Endothelial cell (in vitro differentiated cells): Measurements from ENCODE around the gene SNX12. TPM values are rescaled to one million over a fixed set of nuclear protein-coding genes. Genes with fewer than 3 reads are reported as not detected.

Experiments used
- DNase-seq: peaks from one replicate; pipeline ENCODE4 v3.0.0; 2021; ENCODE audit warnings: low spot score
- H3K27ac Mint-ChIP-seq: one replicate; pipeline ENCODE4 v1.8.0; 2021; ENCODE audit warnings: mixed read lengths, inconsistent platforms; ENCODE audit not compliant: unreplicated experiment
- H3K27me3 Mint-ChIP-seq: one replicate; pipeline ENCODE4 v1.8.0; 2021; ENCODE audit warnings: mild to moderate bottlenecking, moderate library complexity, mixed read lengths, inconsistent platforms; ENCODE audit not compliant: unreplicated experiment
- H3K36me3 Mint-ChIP-seq: one replicate; pipeline ENCODE4 v1.8.0; 2021; ENCODE audit warnings: mild to moderate bottlenecking, low read depth, mixed read lengths, inconsistent platforms; ENCODE audit not compliant: unreplicated experiment
- H3K4me1 Mint-ChIP-seq: one replicate; pipeline ENCODE4 v1.8.0; 2021; ENCODE audit warnings: mild to moderate bottlenecking, mixed read lengths, inconsistent platforms; ENCODE audit not compliant: unreplicated experiment
- H3K4me3 Mint-ChIP-seq: one replicate; pipeline ENCODE4 v1.8.0; 2021; ENCODE audit warnings: mild to moderate bottlenecking, mixed read lengths, inconsistent platforms; ENCODE audit not compliant: unreplicated experiment
- H3K9me3 Mint-ChIP-seq: one replicate; pipeline ENCODE4 v1.8.0; 2021; ENCODE audit warnings: mixed read lengths, inconsistent platforms; ENCODE audit not compliant: unreplicated experiment
- CTCF ChIP-seq: fragments of 200-600 bp; sonication (generic); IDR thresholded peaks from one replicate; pipeline ENCODE4 v1.5.0; 2021; ENCODE audit warnings: antibody characterized with exemption; ENCODE audit not compliant: unreplicated experiment
- total RNA-seq: library from RNA; stranded (reverse); fragmentation: NEBNext Ultra II Directional; extraction: Animal tissue kit (Norgen Biotek cat#: 25700); gene quantifications from one replicate; pipeline ENCODE4 v1.2.1, GENCODE V29; 2021; ENCODE audit not compliant: unreplicated experiment

SNX12 gene
- total RNA-seq, 1 donor from 2014 or later = 95.0 TPM

- H3K36me3 Mint-ChIP-seq = no peaks in the 10 kb centered on the region
Measured at GRCh38 chrX:71098951-71099506, 30.9 kb upstream of the SNX12 start.

DNA sequence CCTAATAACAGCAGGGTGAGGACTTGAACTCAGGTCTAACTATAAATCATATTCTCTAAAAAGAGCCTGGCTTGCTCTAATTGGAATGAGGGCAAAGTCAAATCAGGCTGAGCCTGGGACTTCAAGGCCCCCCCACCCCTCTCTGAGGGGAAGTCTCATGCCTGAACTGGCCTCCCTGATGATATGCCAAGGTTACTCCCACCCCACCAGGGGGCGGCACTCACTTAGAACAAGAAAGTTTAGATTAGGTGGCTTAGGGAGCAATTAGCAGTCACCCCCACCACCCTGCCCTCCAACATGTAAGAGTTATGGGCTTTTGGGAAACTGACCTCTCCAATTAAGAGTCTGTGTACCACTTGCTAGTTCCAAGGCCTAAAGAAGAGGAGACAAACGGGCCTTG lies 30.2 kb upstream of the SNX12 start:
- Mint-ChIP-seq H3K4me3 (no peak overlapping the region), H3K27ac (no peak overlapping the region), H3K27me3 (peaks cover 4% of the 10 kb centered on the region), H3K4me1 (peaks cover 15% of the 10 kb centered on the region), H3K9me3 (no peaks in the 10 kb centered on the region), H3K36me3 (no peaks in the 10 kb centered on the region)
- DNase-seq = peak; percentile 61
- TF ChIP-seq CTCF = no peak

More at GRCh38 chrX:71098951-71099506, 30.9 kb upstream of the SNX12 start:
- Mint-ChIP-seq H3K9me3 (no peaks in the 10 kb centered on the region), H3K4me3 (no peak overlapping the region), H3K27me3 (peaks cover 2% of the 10 kb centered on the region), H3K4me1 (peaks cover 18% of the 10 kb centered on the region), H3K27ac (no peak overlapping the region)
- TF ChIP-seq CTCF = no peak
- DNase-seq = no peak

- peaks cover 11% of the 10 kb centered on the region for H3K4me1 Mint-ChIP-seq
- peak overlapping the region; percentile 31 for H3K4me3 Mint-ChIP-seq
- peaks cover 4% of the 10 kb centered on the region for H3K27me3 Mint-ChIP-seq
- no peaks in the 10 kb centered on the region for H3K36me3 Mint-ChIP-seq
- no peak overlapping the region for H3K27ac Mint-ChIP-seq
- no peak for DNase-seq
- no peak for TF ChIP-seq CTCF
- H3K9me3 Mint-ChIP-seq = no peaks in the 10 kb centered on the region
Measured at GRCh38 chrX:71096760-71097032, 28.6 kb upstream of the SNX12 start.

DNA sequence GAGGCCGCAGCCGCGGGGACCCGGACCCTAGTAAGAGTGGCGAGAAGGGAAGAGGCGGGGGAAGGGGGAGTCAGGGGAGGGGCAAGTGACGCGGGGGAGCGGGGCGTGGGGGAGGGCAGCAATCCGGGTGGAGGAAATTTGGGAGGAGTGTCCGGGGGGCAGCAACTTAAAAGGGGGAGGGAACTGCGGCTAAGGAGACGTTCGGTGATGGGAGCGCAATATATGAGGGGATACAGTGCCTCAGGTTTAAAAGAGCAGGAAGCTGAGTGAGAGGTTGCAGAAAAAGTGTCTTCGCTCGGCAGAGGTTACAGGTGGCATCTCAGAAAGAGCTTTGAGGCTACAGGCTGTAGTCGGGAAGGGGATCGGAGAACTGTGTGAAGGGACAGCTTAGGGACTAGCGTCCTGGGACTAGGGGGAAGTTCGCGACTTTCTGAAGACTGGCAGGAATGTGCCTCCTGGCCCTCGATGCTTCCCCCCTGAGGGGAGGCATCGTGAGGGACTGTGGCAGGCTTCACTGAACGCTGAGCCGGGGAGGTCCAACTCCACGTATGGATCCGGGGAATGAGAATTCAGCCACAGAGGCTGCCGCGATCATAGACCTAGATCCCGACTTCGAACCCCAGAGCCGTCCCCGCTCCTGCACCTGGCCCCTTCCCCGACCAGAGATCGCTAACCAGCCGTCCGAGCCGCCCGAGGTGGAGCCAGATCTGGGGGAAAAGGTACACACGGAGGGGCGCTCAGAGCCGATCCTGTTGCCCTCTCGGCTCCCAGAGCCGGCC lies 28.0 kb upstream of the SNX12 start:
- Mint-ChIP-seq H3K4me1 (peaks cover 11% of the 10 kb centered on the region), H3K27me3 (peaks cover 4% of the 10 kb centered on the region), H3K9me3 (no peaks in the 10 kb centered on the region), H3K27ac (peak overlapping the region; percentile 83), H3K4me3 (peak overlapping the region; percentile 96), H3K36me3 (no peaks in the 10 kb centered on the region)
- peak; percentile 12 for DNase-seq
- TF ChIP-seq CTCF = no peak

- Mint-ChIP-seq H3K36me3 (no peaks in the 10 kb centered on the region), H3K4me1 (peaks cover 11% of the 10 kb centered on the region), H3K9me3 (no peaks in the 10 kb centered on the region), H3K4me3 (peak within 1 kb of the TSS; percentile 96), H3K27me3 (peaks cover 4% of the 10 kb centered on the region), H3K27ac (peak within 1 kb of the TSS; percentile 83)
- no peak for TF ChIP-seq CTCF
- peak; percentile 77 for DNase-seq
Measured at GRCh38 chrX:71095555-71095980, 27.4 kb upstream of the SNX12 start, which contains the start of gene FOXO4. FOXO4 (plus strand) TSS chrX:71095851; CDS start chrX:71096529, 678 bp downstream.
